NCI-H146 (cell line): ENCODE results near the gene CGREF1.

Experiments
- DNase-seq: peaks from one replicate; lab custom pipeline; 2025; lab: John Stamatoyannopoulos, UW

CGREF1 gene, protein sequence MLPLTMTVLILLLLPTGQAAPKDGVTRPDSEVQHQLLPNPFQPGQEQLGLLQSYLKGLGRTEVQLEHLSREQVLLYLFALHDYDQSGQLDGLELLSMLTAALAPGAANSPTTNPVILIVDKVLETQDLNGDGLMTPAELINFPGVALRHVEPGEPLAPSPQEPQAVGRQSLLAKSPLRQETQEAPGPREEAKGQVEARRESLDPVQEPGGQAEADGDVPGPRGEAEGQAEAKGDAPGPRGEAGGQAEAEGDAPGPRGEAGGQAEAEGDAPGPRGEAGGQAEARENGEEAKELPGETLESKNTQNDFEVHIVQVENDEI

DNA sequence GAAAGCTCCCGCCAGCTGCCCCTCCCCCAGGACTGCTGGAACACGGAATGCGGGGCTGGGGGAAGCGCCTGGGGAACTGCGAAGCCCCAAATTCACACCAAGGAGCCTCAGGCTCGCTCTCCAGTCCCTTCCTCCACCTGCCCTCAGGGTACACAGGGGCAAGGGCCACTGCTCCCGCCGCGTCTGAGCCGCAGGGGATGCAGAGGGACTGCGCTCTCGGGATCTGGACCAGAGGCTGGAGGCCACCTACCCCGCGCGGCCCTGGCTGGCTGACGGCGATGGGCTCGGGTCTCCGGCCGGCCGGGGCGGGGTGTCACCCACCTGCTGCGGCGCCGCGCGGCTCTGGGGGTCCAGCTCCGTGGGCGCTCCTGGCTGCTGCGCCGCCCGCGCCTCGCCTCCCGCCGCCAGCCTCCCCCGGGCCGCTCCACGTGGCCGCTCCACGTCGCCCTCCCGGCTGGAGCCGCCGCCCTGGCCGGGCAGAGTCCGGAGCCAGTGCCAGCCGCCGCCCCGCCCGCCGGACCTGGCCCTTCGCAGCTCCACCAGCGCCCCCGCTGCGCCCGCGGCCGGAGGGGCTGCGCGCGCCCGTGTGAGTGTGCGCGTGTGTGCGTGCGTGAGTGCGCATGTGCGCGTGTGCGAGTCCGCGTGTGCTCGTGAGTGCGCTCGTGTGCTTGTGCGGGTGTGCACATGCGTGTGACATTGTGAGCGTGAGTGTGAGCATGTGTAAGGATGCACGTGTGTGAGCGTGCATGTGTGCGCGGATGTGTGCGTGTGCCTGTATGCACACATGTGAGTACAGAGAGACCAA is at the start of gene CGREF1:
TSS of gene CGREF1 (minus strand) at position 604 of the 805 bp plus-strand sequence. CDS start 14,762 bp downstream, outside the sequence.
- peak; percentile 51 for DNase-seq

DNA sequence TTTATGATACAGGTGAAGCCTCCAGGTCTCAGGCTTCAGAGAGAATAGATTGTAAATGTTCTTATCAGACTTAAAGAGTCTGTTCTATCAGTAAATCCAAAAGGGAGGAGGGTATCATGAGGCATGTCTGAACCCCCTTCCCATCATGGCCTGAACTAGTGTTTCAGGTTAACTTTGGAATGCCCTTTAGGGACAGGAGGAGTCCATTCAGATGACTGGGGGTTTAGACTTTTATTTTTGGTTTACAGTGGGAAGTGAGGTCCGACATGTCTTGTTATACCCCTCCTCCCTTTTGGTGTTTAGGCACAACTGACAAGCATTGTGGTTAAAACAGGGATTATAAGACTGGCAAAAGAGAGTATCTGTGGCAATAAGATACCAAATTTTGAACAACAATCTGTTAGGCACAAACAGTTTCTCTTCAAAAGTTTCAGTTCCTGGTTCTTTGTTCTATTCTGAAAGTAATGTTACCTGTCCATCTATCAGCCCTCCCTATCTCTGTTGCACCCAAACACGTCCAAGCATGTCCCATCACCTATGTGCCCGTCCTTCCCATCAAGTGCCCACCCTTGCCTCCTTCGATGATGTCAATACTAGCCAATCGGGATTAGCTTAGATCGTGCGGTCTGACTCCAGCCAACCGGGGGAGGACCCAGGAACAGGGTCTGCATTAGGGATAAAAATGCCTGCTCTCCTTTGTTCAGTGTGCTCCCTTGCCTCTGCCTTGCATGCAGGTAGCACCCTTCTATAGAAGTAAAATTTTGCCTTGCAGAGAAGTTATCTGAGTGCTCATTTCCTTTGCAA is 46.2 kb upstream of the CGREF1 start:
- DNase-seq: no peak

DNA sequence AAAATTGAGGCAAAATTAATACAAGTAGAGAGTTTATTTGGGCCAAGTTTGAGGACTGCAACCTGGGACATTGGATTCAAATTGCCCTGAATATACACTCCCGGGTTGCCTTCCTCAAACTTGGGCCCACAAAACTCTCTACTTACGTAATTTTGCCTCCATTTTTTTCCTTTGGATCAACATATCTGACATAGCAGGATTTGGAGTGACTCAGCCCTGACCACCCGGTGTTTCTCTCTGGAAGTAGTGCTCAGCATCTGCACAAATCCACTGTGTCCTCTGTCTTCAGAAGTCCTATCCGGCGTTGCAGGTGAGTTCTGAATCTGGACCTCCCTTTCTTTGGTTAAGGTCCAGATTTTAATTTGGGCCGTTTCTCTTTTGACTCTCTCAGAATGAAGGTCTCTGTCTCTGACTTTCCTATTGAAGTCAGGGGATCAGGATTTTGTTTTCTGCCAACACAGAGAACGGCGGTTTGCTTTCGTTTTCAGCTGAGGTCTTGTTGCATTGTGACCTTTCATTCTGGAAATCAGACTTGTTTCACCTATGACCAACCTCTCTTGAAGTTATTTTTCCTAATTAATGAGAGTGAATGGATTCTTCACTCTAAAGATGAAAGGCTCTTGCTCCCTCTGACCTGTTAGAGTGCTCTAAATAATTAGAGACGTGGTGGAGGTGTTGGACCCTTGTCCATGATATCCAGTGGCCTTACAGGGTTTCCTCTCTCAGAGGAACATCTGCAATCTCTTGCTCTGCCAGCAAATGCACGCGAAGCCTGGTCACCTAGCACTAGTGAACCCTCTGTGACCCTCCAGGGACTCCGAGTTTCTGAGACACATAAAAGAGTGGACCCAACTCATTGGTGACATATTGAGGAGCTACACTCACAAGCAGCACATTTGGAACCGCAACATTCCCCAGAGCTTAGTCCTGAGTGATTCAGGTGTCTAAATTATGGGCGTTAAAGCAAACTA is 43.5 kb upstream of the CGREF1 start:
- no peak for DNase-seq

DNA sequence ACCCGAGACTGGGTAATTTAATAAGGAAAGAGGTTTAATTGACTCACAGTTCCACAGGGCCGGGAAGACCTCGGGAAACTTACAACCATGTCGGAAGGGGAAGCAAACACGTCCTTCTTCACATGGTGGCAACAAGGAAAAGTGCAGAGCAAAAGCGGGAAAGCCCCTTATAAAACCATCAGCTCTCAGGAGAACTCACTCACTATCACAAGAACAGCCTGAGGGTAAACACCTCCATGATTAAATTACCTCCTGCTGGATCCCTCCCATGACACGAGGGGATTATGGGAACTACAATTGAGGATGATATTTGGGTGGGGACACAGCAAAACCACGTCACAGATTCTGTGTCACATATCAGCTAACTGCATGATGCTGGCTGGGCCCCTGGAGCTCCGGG is 41.3 kb upstream of the CGREF1 start:
- DNase-seq: no peak

DNA sequence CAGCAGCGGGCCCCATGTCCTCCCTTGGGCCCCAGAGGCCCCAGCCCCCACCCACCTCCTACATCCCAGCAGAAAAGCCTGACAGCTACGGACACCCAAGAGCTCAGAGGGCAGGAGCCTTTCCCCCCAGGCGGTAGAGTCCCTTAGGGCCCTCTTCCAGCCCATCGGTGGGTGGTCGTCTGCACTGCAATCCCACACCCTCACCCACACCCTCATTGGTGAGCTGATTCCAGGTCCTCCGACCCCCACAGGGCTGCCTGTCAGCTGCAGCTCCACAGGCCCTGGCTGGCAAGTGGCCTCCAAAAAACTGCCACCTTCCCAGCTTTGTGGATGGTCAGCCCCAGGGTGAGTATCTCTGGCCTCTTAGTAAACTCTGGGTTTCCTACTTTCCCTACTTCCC is 40.3 kb upstream of the CGREF1 start:
- no peak for DNase-seq

DNA sequence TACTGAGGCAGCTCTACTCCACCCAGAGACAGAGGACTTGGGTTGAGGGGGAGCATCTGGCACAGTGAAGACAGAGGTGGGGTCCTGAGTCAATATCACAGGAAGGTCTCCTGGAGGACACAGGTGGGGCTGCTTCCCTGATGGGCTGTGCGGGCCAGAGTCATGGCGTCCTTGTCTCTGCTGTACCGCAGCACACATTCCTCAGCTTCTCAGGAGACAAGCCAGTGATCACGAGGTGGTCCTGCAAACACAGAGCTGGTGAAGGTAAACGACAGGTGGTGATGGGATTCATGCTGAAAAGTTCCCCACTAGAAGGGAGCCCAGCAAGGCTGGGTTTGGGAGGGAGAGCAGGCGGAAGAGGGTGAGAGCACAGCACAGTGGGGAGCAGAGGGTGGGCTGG is 39.5 kb upstream of the CGREF1 start:
- DNase-seq: no peak

DNA sequence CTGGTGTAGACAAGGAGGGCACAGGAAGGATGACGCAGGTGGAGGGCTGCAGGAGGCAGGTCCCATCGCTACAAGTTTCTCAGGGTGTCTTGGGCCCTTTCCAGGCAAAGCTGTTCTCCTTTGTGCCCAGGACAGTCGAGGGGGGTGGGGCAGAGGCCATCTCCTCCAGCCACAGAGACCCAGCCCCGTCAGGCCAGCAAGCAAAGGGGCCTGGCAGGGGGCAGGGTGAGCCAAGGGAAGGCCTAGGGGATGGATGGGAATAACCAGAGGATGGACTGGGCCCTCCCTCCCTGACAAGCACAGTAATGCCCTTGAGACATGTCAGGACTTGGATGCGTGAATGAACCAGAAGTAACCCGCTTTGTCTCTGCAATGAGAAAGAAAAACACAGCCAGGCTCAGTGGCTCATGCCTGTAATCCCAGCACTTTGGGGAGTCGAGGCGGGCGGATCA is 36.2 kb upstream of the CGREF1 start:
- DNase-seq: no peak

DNA sequence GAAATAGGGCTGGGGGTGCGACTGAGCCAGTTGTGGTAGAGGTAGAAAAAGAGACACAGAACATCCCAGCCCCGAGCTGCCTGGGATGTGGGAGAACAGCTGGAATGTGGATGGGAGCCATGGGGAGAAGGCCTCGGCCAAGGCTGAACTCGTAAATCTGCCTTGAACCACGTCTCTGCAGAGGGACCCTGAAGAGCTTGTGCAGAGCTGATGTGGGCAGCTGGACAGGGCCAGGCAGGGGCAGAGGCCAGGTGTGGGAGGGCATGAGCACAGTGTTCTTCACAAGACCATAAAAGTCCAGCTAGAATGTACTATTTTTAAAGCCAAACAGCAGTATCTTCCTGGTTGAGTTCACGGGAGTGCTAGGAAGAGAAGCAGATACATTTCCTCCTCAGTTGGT is 35.6 kb upstream of the CGREF1 start:
- DNase-seq: no peak

DNA sequence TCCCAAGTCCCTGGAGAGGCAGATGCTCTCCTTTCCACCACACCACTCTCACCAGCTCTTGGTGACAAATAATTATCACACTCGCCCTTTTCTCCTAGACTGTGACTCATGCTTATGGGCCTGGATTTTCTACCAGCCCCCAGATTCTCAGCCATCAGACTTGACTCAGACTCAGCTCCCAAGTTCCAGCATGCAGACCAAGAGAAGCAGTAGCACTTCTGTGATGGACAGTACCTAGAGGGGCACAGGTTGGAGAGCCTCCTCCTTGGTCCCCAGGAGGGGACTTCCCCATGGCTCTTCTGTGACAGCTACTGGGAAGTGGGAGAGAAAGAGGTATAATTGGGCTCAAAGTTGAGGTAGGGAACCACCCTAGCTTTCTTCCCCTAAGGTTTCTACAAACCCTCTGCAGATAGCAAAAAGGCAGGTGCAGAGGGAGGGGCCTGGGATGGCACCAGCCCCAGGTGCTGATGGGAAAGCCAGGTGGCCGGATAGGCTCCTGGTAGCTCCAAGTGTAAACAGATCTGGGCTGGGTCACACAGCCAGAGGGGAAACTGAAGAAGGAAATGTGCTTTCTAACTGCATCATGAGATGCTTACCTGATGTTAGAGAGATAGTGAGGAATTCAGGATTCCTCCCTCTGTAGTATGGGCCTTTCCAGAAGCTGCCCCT is 34.0 kb upstream of the CGREF1 start:
- peak; percentile 80 for DNase-seq

DNA sequence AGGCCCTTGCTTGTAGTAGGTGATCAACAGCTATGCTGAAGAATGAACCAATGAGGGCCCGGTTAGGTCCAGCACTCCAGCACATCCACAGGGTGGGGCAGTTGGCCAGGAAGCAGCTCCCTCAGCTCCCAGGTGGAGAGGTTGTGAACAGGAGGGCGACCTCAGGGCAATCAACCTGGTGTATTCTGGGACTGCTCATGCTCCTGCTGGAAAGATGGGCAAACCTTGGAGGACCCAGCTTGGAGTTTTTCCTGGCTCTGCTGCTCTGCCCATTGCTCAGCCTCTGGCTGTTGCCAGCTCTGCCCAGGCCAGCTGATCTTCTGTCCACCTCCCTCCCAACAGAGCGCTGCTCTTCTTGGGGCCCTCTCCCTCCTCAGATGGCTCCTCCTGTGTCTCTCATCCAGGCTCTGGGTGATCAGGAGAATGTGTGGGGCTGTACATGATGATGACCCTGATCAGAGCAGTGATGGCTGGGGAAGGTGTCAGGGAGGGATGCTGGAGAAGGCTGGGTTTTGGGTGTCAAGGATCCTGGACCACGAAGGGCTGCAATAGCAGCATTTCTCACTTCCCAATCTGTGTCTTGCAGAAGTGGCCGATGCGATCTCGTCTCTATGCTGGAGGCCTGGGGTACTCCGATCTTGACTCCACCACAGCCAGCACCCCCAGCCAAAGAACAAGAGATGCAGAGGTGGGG is 33.3 kb upstream of the CGREF1 start:
- peak; percentile 14 for DNase-seq

DNA sequence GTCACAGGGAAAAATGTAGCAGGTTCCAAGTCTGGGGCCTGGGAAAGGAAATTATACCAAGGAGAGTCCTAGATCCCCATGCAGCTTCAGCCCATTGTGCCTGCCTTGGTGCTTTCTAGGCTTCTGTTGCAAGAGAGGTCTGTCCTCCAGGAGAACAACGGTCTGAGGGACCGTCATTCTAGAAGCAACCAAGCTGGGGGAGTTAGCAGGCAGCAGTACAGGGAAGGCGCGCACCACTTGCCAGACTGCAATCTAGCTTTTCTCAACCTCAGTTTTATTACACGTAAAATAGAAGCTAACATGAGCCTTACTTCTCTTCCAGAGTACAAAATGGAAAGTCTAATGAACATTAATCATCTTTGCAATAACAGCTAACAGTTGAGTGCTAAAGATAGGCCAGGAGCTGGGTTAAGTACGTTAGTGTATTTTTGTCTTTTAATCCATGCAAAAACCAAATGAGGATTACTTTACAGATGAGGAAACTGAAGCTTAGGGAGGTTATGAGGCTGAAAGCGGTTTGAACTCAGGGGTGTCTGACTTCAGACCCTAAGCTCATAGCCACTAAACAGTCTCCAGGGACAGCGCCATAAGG is 31.8 kb upstream of the CGREF1 start:
- DNase-seq: no peak

DNA sequence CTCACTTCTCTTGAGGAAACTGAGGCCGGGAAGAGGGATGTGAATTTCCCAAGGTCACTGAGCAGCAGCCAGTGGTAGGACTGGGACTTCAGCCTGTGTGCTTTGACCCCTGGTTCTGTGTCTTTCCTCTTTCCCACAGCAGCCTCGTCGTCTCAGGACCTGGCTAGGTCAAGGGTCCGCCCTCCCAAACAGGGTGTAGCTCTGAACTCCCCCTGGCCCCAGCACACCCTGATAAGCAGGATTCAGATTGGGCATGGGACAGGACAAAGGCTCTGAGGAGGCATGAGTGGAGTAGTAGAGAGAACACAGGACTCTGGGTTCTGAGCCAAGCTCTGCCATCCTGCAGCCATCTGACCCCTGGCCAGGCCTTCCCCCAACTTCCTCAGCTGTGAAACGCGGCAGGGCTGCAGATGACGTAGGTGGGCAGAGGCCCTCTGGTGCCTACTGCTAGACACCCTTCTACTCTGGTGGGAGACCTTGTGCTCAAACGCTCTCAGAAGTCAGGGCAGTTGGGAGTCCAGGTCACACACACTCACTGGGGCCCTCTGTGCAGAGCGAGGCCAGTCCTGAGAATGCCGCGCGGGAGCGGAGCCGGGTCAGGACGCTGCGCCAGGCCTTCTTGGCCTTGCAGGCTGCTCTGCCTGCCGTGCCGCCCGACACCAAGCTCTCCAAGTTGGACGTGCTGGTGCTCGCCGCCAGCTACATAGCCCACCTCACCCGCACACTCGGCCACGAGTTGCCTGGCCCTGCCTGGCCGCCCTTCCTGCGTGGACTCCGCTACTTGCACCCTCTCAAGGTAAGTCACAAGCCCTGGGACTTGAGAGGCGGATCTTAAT is 30.9 kb upstream of the CGREF1 start:
- DNase-seq: no peak

DNA sequence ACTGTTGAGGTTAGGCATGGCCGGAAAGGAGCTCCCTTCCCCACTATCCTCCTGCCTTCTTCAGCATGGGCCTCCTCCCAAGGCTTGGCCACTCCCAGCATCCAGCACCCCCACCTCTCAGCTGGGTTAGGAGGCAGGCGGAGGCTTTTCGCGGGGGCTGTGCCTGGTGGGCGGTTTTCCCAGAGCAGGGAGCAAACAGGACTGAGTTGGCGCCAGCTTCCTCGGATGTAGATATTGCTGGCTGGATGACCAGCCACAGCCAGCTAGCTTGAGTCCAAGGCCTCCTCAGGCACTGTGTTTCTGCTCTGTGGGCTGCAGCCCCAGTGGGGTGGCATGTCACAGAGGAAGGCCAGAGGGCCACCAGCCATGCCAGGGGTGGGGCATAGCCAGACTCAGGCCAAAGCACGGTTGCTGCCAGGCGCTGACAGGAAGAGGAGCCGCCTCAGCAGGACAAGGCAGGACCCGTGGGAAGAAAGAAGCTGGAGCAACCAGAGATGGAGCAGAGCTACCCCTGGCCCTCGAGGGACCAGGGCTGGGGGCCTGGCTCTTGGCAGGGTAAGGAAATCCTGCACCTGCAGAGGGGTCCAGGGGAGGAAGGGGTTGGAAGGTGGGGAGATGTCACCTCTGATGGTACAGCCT is 30.0 kb upstream of the CGREF1 start, which contains the start of gene TCF23:
TSS of gene TCF23 (plus strand) at position 204 of the 639 bp plus-strand sequence. CDS start at position 334, 130 bp downstream.
- no peak for DNase-seq

DNA sequence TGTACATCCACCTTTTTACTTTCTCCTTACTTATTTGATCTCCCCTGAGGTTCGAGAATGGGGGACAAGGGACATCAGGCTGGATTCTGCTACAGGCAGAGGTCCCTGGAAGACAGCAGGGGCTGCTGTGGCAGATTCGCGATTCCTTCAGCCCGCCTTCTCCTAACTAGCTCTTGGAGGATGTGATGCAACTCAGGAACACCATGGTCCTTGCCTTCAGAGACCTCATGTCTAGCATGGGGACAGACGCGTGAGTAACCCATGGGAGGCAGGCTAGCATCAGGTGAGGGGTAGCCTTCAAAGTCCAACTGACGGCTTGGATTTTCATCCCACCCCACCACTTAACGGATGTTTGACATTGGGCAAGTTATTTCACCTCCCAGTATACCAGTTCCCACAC is 29.0 kb upstream of the CGREF1 start:
- DNase-seq: no peak

DNA sequence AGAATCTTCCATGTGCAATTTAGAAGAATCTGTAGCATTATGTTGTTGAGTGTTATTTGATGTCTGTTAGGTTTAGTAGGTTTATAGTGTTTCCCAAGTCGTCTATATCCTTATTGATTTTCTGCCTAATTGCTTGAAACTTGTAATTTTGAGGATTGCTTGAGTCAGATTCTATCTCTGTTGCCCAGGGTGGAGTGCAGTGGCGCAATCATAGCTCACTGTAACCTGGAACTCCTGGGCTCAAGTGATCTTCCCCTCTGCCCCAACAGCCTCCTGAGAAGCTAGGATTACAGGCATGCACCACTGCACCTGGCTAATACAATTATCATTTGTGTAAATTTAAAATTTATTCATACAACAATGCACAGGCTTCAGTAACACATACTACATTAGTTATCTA is 26.8 kb upstream of the CGREF1 start:
- DNase-seq: no peak

DNA sequence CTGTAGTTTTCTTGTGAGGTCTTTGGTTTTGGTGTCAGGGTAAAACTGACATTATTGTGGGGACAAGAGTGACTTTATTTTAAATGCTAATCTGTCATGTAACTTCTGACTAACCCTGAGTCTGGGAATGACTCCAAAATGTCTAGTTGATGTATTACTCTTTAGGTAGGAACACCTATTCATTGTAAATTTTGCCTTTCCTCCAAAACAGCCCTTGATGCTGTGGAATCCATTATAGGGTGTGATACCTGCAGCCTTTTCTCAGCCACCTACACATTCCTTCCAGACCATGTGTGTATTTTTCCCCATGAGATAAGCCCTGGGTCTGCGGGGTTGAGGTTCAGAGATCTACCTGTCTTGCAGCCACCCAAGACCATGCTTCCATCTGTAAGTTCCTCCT is 24.4 kb upstream of the CGREF1 start:
- no peak for DNase-seq

DNA sequence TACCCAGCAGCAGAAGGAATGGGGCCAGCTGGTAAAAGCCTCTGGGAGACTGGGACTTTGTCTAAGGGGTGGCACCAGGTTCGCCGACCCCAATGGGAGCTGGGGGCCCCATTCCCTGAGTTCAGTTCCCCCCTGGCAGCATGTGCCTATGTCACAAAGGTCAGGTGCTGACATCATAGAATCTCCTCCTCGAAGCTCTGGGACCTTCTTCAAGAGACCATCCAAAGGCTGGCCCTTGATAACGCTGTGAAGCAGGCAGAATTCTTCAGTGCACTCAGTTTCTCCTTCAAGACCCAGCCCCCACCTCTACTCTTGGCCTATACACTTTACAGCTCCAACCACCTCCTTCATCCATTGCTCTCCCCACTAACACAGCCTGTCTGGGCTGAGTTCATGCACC is 20.4 kb upstream of the CGREF1 start, which contains the start of gene PRR30:
TSS of gene PRR30 (minus strand) at position 101 of the 400 bp plus-strand sequence. CDS start 1,081 bp downstream, outside the sequence.
- DNase-seq: no peak

DNA sequence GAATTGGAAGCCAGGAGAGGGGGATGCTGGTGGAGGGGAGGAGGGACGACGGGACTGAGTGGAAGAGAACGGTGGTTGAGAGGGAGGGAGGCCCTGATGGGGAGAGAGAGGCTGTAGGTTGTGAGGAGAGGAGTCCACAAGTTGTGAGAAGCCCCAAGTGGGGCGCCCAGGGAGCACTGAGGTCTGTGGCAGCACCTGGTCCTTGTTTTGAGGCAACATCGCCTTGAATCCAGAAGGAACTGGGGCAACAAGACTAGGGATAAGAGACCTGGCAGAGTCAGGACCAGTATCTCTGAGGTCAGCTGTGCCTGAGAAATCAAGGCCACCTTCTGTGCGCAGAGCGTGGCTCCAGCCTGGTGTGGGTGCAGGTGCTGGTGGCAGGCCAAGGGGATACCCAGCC is 19.2 kb upstream of the CGREF1 start:
- DNase-seq: no peak
